A549 (cell line): ENCODE data around the gene SCAF8.

Source experiments
- CBX2 ChIP-seq: fragments of 200-600 bp; sonication (generic); IDR thresholded peaks from 2 replicates; pipeline ENCODE4 v1.6.1; 2016; ENCODE audit warnings: low read depth, mild to moderate bottlenecking, borderline replicate concordance
- ESRRA ChIP-seq: fragments of 150-350 bp; IDR thresholded peaks from 2 replicates; pipeline ENCODE4 v1.6.1; 2014; ENCODE audit warnings: mild to moderate bottlenecking, low read length, borderline replicate concordance
- FOSL2 ChIP-seq, 2 experiments: fragments of 450-650 bp in 1 of 2; fragments of >200 bp in 1 of 2; sonication (Bioruptor Twin) in 1 of 2; formaldehyde crosslinking; IDR thresholded peaks; 2 replicates each; pipeline versions ENCODE4 v1.5.0 to v1.6.1; 2016 to 2020; ENCODE audit warnings: mild to moderate bottlenecking in 1 of 2, moderate library complexity in 1 of 2
- JUNB ChIP-seq: fragments of >200 bp; sonication (Bioruptor Twin); formaldehyde crosslinking; IDR thresholded peaks from 2 replicates; pipeline ENCODE4 v1.6.1; 2016
- KDM1A ChIP-seq: fragments of 200-600 bp; sonication (generic); IDR thresholded peaks from 2 replicates; pipeline ENCODE4 v1.6.1; 2016; ENCODE audit warnings: low read depth, mild to moderate bottlenecking
- MAFK ChIP-seq: fragments of 450-650 bp; IDR thresholded peaks from 2 replicates; pipeline ENCODE4 v1.6.1; 2014; ENCODE audit not compliant: partially characterized antibody
- POLR2A ChIP-seq: IDR thresholded peaks from 2 replicates; pipeline ENCODE4 v1.6.1; 2012; ENCODE audit warnings: mild to moderate bottlenecking, low read length
- POLR2AphosphoS2 ChIP-seq: conservative IDR thresholded peaks from 2 replicates; pipeline ENCODE4 v1.6.1; 2012; ENCODE audit warnings: low read length, improper control_type of control experiment, inconsistent platforms
- RAD21 ChIP-seq, 2 experiments: fragments of >200 bp in 1 of 2; sonication (Bioruptor Twin) in 1 of 2; formaldehyde crosslinking in 1 of 2; IDR thresholded peaks in 1 of 2; conservative IDR thresholded peaks in 1 of 2; 2 replicates in 1 of 2; 3 replicates in 1 of 2; pipeline ENCODE4 v1.6.1; 2012 to 2018; ENCODE audit warnings: inconsistent platforms in 1 of 2
- TF ChIP-seq, protein P1 (sequence below): fragments of >200 bp; sonication (Bioruptor Twin); formaldehyde crosslinking; IDR thresholded peaks from 3 replicates; pipeline ENCODE4 v1.5.1; 2016
- TF ChIP-seq, protein P2 (sequence below): IDR thresholded peaks from 2 replicates; pipeline ENCODE4 v1.6.1; 2012

DNA sequence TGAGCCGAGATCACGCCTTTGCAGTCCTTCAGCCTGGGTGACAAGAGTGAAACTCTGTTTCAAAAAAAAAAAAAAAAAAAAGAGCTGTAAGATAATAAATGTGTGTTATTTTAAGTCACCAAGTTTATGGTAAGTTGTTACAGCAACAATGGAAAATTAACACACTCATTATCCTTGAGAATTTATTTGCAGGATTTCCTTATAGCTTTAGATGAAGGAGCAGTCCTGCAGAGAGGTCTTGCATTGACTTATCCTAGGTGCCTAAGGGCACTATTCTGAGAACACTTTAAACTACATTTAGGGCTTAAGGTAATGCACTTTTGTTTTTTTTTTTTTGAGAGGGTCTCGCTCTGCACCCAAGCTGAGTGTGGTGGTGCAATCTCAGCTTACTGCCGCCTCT lies 13.8 kb upstream of the SCAF8 start:
- TF ChIP-seq MAFK, result no peak
- TF ChIP-seq, protein P1, sequence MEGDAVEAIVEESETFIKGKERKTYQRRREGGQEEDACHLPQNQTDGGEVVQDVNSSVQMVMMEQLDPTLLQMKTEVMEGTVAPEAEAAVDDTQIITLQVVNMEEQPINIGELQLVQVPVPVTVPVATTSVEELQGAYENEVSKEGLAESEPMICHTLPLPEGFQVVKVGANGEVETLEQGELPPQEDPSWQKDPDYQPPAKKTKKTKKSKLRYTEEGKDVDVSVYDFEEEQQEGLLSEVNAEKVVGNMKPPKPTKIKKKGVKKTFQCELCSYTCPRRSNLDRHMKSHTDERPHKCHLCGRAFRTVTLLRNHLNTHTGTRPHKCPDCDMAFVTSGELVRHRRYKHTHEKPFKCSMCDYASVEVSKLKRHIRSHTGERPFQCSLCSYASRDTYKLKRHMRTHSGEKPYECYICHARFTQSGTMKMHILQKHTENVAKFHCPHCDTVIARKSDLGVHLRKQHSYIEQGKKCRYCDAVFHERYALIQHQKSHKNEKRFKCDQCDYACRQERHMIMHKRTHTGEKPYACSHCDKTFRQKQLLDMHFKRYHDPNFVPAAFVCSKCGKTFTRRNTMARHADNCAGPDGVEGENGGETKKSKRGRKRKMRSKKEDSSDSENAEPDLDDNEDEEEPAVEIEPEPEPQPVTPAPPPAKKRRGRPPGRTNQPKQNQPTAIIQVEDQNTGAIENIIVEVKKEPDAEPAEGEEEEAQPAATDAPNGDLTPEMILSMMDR, result no peak
- no peak for TF ChIP-seq POLR2AphosphoS2
- no peak for TF ChIP-seq POLR2A
- no peak for TF ChIP-seq FOSL2 (IDR thresholded peaks at IDR 0.05)
- TF ChIP-seq FOSL2 (CRISPR knock-in tag; IDR thresholded peaks at IDR 0.05), result no peak
- no peak for TF ChIP-seq KDM1A
- TF ChIP-seq, protein P2, sequence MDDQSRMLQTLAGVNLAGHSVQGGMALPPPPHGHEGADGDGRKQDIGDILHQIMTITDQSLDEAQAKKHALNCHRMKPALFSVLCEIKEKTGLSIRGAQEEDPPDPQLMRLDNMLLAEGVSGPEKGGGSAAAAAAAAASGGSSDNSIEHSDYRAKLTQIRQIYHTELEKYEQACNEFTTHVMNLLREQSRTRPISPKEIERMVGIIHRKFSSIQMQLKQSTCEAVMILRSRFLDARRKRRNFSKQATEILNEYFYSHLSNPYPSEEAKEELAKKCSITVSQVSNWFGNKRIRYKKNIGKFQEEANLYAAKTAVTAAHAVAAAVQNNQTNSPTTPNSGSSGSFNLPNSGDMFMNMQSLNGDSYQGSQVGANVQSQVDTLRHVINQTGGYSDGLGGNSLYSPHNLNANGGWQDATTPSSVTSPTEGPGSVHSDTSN, result no peak
- no peak for TF ChIP-seq CBX2
- no peak for TF ChIP-seq JUNB
- no peak for TF ChIP-seq ESRRA
- no peak for TF ChIP-seq RAD21 (conservative IDR thresholded peaks at IDR 0.05 in 1 of 2, IDR thresholded peaks at IDR 0.05 in 1 of 2)
